A549 (cell line): ENCODE measurements around the gene CCDC12. TPM values are rescaled to one million over a fixed set of nuclear protein-coding genes. Genes with fewer than 3 reads are reported as not detected.

Experiments used
- ATAC-seq, 2 experiments: fragments of 200-7000 bp in 1 of 2; fragments of >200 bp in 1 of 2; cut with Nextera tagmentation in 1 of 2; cut with Tn5 transposase in 1 of 2; 3 replicates each; pipeline versions ENCODE4 v1.8.0 to v1.9.1; 2018 to 2020; ENCODE audit warnings: mild to moderate bottlenecking in 1 of 2, moderate library complexity in 1 of 2
- CTCF ChIA-PET: fragments of 300-600 bp; sonication (Branson Sonifier 250); formaldehyde crosslinking; extraction: SDS; loops from one replicate; lab custom pipeline; 2021; ENCODE audit warnings: antibody characterized with exemption, inconsistent platforms; lab: Yijun Ruan, JAX
- POLR2A ChIA-PET: fragments of 350-600 bp; formaldehyde crosslinking; extraction: SDS; loops from one replicate; lab custom pipeline; 2021; ENCODE audit warnings: antibody characterized with exemption, inconsistent platforms; lab: Yijun Ruan, JAX
- DNase-seq, 2 experiments: peaks; one replicate each; pipeline versions ENCODE4 v3.0.0 to v3.0.0-alpha.2; 2011 to 2016; ENCODE audit warnings: low read depth in 1 of 2, low spot score in 1 of 2
- FAIRE-seq: peaks from 2 replicates; lab custom pipeline; 2011; peaks lifted over from hg19 to GRCh38; lab: Jason Lieb, UNC
- H3K27ac ChIP-seq, 2 experiments: fragments of >200 bp; sonication (Bioruptor Twin); formaldehyde crosslinking; 3 replicates each; pipeline ENCODE4 v1.5.1; 2016 to 2017
- H3K4me1 ChIP-seq: fragments of >200 bp; sonication (Bioruptor Twin); formaldehyde crosslinking; 3 replicates; pipeline ENCODE4 v1.6.1; 2016
- H3K4me2 ChIP-seq: fragments of >200 bp; sonication (Bioruptor Twin); formaldehyde crosslinking; 3 replicates; pipeline ENCODE4 v1.6.1; 2016
- H3K4me3 ChIP-seq: fragments of >200 bp; sonication (Bioruptor Twin); formaldehyde crosslinking; 3 replicates; pipeline ENCODE4 v1.5.1; 2016
- H3K9me3 ChIP-seq: fragments of >200 bp; sonication (Bioruptor Twin); formaldehyde crosslinking; 3 replicates; pipeline ENCODE4 v1.6.1; 2016
- BCL3 ChIP-seq: fragments of >200 bp; sonication (Bioruptor Twin); formaldehyde crosslinking; IDR thresholded peaks from 3 replicates; pipeline ENCODE4 v1.6.1; 2016
- CEBPB ChIP-seq, 2 experiments: fragments of >200 bp in 1 of 2; sonication (Bioruptor Twin) in 1 of 2; formaldehyde crosslinking in 1 of 2; IDR thresholded peaks; 2 replicates each; pipeline ENCODE4 v1.6.1; 2012 to 2016
- CHD4 ChIP-seq: fragments of 200-600 bp; sonication (generic); IDR thresholded peaks from 2 replicates; pipeline ENCODE4 v1.6.1; 2016; ENCODE audit warnings: antibody characterized with exemption, mild to moderate bottlenecking, borderline replicate concordance
- CTCF ChIP-seq: fragments of >200 bp; sonication (Bioruptor Twin); formaldehyde crosslinking; IDR thresholded peaks from 3 replicates; pipeline ENCODE4 v1.5.1; 2016
- EHMT2 ChIP-seq: fragments of 200-600 bp; sonication (generic); IDR thresholded peaks from 2 replicates; pipeline ENCODE4 v1.6.1; 2016; ENCODE audit warnings: antibody characterized with exemption, low read depth, mild to moderate bottlenecking, moderate library complexity
- EP300 ChIP-seq, 2 experiments: fragments of >200 bp; sonication (Bioruptor Twin); formaldehyde crosslinking; IDR thresholded peaks; 2 replicates in 1 of 2; 3 replicates in 1 of 2; pipeline ENCODE4 v1.6.1; 2016 to 2017
- ESRRA ChIP-seq: fragments of 150-350 bp; IDR thresholded peaks from 2 replicates; pipeline ENCODE4 v1.6.1; 2014; ENCODE audit warnings: mild to moderate bottlenecking, low read length, borderline replicate concordance
- FOXS1 ChIP-seq: fragments of 250-450 bp; sonication (Bioruptor Pico); IDR thresholded peaks from 2 replicates; pipeline ENCODE4 v1.5.0; 2020; ENCODE audit warnings: mild to moderate bottlenecking, moderate library complexity
- GATA3 ChIP-seq: IDR thresholded peaks from 2 replicates; pipeline ENCODE4 v1.6.1; 2012; ENCODE audit warnings: borderline replicate concordance
- HDAC2 ChIP-seq: fragments of 200-600 bp; sonication (generic); IDR thresholded peaks from 2 replicates; pipeline ENCODE4 v1.6.1; 2016
- HEYL ChIP-seq: fragments of 250-450 bp; sonication (Bioruptor Pico); IDR thresholded peaks from 2 replicates; pipeline ENCODE4 v1.8.0; 2021; ENCODE audit warnings: mild to moderate bottlenecking, moderate library complexity
- HOXB5 ChIP-seq: fragments of 250-450 bp; sonication (Bioruptor Pico); IDR thresholded peaks from 2 replicates; pipeline ENCODE4 v1.5.0; 2020; ENCODE audit warnings: mild to moderate bottlenecking, moderate library complexity
- JUN ChIP-seq, 2 experiments: fragments of >200 bp; sonication (Bioruptor Twin); formaldehyde crosslinking; IDR thresholded peaks; 2 replicates in 1 of 2; 3 replicates in 1 of 2; pipeline ENCODE4 v1.6.1; 2016 to 2017
- KDM1A ChIP-seq: fragments of 200-600 bp; sonication (generic); IDR thresholded peaks from 2 replicates; pipeline ENCODE4 v1.6.1; 2016; ENCODE audit warnings: low read depth, mild to moderate bottlenecking
- MAX ChIP-seq: IDR thresholded peaks from 2 replicates; pipeline ENCODE4 v1.6.1; 2012
- NFE2L2 ChIP-seq: fragments of 150-350 bp; conservative IDR thresholded peaks from 2 replicates; pipeline ENCODE4 v1.6.1; 2014; ENCODE audit warnings: low read length
- NR3C1 ChIP-seq: fragments of >200 bp; sonication (Bioruptor Twin); formaldehyde crosslinking; IDR thresholded peaks from 3 replicates; pipeline ENCODE4 v1.6.1; 2017
- PHF8 ChIP-seq: fragments of 200-600 bp; sonication (generic); IDR thresholded peaks from 2 replicates; pipeline ENCODE4 v1.6.1; 2016; ENCODE audit warnings: low read depth, mild to moderate bottlenecking, antibody characterized with exemption, moderate library complexity, borderline replicate concordance
- POLR2AphosphoS2 ChIP-seq: conservative IDR thresholded peaks from 2 replicates; pipeline ENCODE4 v1.6.1; 2012; ENCODE audit warnings: low read length, improper control_type of control experiment, inconsistent platforms
- RCOR1 ChIP-seq: fragments of 150-350 bp; IDR thresholded peaks from 2 replicates; pipeline ENCODE4 v1.6.1; 2014; ENCODE audit warnings: antibody characterized with exemption, low read length, low read depth
- REST ChIP-seq: fragments of 200-600 bp; sonication (generic); IDR thresholded peaks from 2 replicates; pipeline ENCODE4 v1.6.1; 2016; ENCODE audit warnings: antibody characterized with exemption, mild to moderate bottlenecking, moderate library complexity
- RFX5 ChIP-seq: fragments of 450-650 bp; IDR thresholded peaks from 2 replicates; pipeline ENCODE4 v1.7.1; 2014; ENCODE audit warnings: antibody characterized with exemption, mild to moderate bottlenecking, moderate library complexity
- SMC3 ChIP-seq: fragments of >200 bp; sonication (Bioruptor Twin); formaldehyde crosslinking; IDR thresholded peaks from 3 replicates; pipeline ENCODE4 v1.6.1; 2018; ENCODE audit warnings: inconsistent platforms
- TFCP2L1 ChIP-seq: fragments of 250-450 bp; sonication (Bioruptor Pico); IDR thresholded peaks from 2 replicates; pipeline ENCODE4 v1.5.0; 2021; ENCODE audit warnings: mild to moderate bottlenecking
- USF2 ChIP-seq: fragments of 450-650 bp; IDR thresholded peaks from 2 replicates; pipeline ENCODE4 v1.6.1; 2014; ENCODE audit warnings: antibody characterized with exemption
- ZSCAN20 ChIP-seq: fragments of 250-450 bp; sonication (Bioruptor Pico); IDR thresholded peaks from 2 replicates; pipeline ENCODE4 v1.8.0; 2022; ENCODE audit warnings: mild to moderate bottlenecking, moderate library complexity
- WGBS: methylation state at CpG from one replicate; pipeline ENCODE4 v1.1.6; 2017; ENCODE audit errors: missing lambda C conversion rate; 5-methylcytosine and 5-hydroxymethylcytosine counted together
- polyA plus RNA-seq, 4 experiments: library from polyadenylated mRNA; depleted of rRNA in 3 of 4; stranded (reverse); fragments of >200 nt; fragmentation: RNase III in 1 of 4; extraction: RNeasy Plus Mini Kit Qiagen cat#74134 plus additional on column Dnase treatment in 1 of 4; gene quantifications; 2 replicates in 3 of 4; 3 replicates in 1 of 4; pipeline ENCODE4 v1.2.3, GENCODE V29; 2011 to 2017

CCDC12 gene
- polyA plus RNA-seq, 2 of the 4 experiments (the other 2 are of a cell fraction) = 34.8 to 81.0 TPM

- Histone ChIP-seq H3K4me2 (no peak overlapping the region), H3K4me3 (no peak overlapping the region), H3K27ac (peak overlapping the region in 1 of 2 experiments; percentile 84; a peak in 3 of 6 replicates), H3K9me3 (no peaks in the 10 kb centered on the region), H3K4me1 (peaks cover 32% of the 10 kb centered on the region)
- ATAC-seq (no peak), DNase-seq (no peak), FAIRE-seq (no peak)
- POLR2A ChIA-PET = interaction anchor here (1.8 kb wide), 1 partner anchor 13 kb away, joined by 4 read pairs; no protein-coding TSS in a partner anchor
- WGBS = 100% methylated on average over 3 of the region's 4 CpGs
- CTCF ChIA-PET = interaction anchor here (0.5 to 8.1 kb wide), 14 partner anchors 9 to 402 kb away, joined by 3 to 62 read pairs (median 5); no protein-coding TSS in a partner anchor
- TF ChIP-seq USF2 = no peak
- TF ChIP-seq HDAC2 = no peak
- no peak for TF ChIP-seq TFCP2L1
- no peak for TF ChIP-seq HEYL (CRISPR knock-in tag)
- TF ChIP-seq REST = no peak
- no peak for TF ChIP-seq JUN (IDR thresholded peaks at IDR 0.05)
- TF ChIP-seq EHMT2 = no peak
- TF ChIP-seq RCOR1 = no peak
- no peak for TF ChIP-seq PHF8
- no peak for TF ChIP-seq EP300 (IDR thresholded peaks at IDR 0.05)
- no peak for TF ChIP-seq ZSCAN20
- no peak for TF ChIP-seq BCL3
These were observed 54.1 kb downstream of the CCDC12 start for GRCh38 chr3:46922426-46922825.

- ATAC-seq (no peak), DNase-seq (no peak), FAIRE-seq (no peak)
- Histone ChIP-seq H3K9me3 (no peaks in the 10 kb centered on the region), H3K27ac (no peak overlapping the region), H3K4me1 (peaks cover 27% of the 10 kb centered on the region), H3K4me2 (no peak overlapping the region), H3K4me3 (no peak overlapping the region)
- CTCF ChIA-PET = interaction anchor here (0.7 to 8.1 kb wide), 9 partner anchors 9 to 102 kb away, joined by 3 to 62 read pairs (median 3); no protein-coding TSS in a partner anchor
- POLR2A ChIA-PET = no interaction called here
- 96% methylated on average over 6 of the region's 7 CpGs for WGBS
- no peak for TF ChIP-seq HOXB5 (CRISPR knock-in tag)
- TF ChIP-seq CHD4 = no peak
- TF ChIP-seq NR3C1 = no peak
- no peak for TF ChIP-seq NFE2L2
- TF ChIP-seq POLR2AphosphoS2 = no peak
These were observed 54.7 kb downstream of the CCDC12 start for GRCh38 chr3:46921871-46922271.

- DNase-seq (no peak), ATAC-seq (no peak), FAIRE-seq (no peak)
- TF ChIP-seq RFX5 = no peak
- TF ChIP-seq TFCP2L1 = no peak
- TF ChIP-seq USF2 = no peak
- TF ChIP-seq EHMT2 = no peak
- TF ChIP-seq CEBPB (IDR thresholded peaks at IDR 0.05) = no peak
- no peak for TF ChIP-seq CTCF
- TF ChIP-seq ESRRA = no peak
- no peak for TF ChIP-seq SMC3
- no peak for TF ChIP-seq KDM1A
- no peak for TF ChIP-seq MAX
- TF ChIP-seq FOXS1 = no peak
- no peak for TF ChIP-seq GATA3
- Histone ChIP-seq H3K9me3 (no peaks in the 10 kb centered on the region), H3K27ac (no peak overlapping the region), H3K4me2 (no peak overlapping the region), H3K4me3 (no peak overlapping the region), H3K4me1 (peaks cover 18% of the 10 kb centered on the region)
- ChIA-PET POLR2A (interaction anchor here (0.5 kb wide), 1 partner anchor 54 kb away, joined by 3 read pairs; no protein-coding TSS in a partner anchor), CTCF (interaction anchor here (1.3 to 8.1 kb wide), 4 partner anchors 12 to 78 kb away, joined by 4 to 39 read pairs (median 14); no protein-coding TSS in a partner anchor)
- 100% methylated on average over 1 of the region's 4 CpGs for WGBS
These were observed 55.5 kb downstream of the CCDC12 start for GRCh38 chr3:46921041-46921440.
